Left renal pelvis (tissue), 4 donors: ENCODE measurements around the gene SLC35E4. TPM values are rescaled to one million over a fixed set of nuclear protein-coding genes. Genes with fewer than 3 reads are reported as not detected.
"Not testable (repeated sequence)": the region's sequence is repeated elsewhere in the genome, so short reads cannot be mapped to it uniquely, and the experiment has no call there.

Source experiments
- DNase-seq, 4 donors: peaks; one replicate each; pipeline ENCODE4 v3.0.0-alpha.2; 2013; ENCODE audit warnings: low read depth in 4 of 4, low spot score in 3 of 4
- polyA plus RNA-seq, 4 donors: library from polyadenylated mRNA; unstranded; fragments of 120-200 nt; gene quantifications; one replicate each; pipeline ENCODE4 v1.2.1, GENCODE V29; 2013; ENCODE audit not compliant: insufficient read length in 4 of 4

The SLC35E4 gene
- polyA plus RNA-seq, 4 donors = 1.3 to 2.1 (median 1.5) TPM

DNA sequence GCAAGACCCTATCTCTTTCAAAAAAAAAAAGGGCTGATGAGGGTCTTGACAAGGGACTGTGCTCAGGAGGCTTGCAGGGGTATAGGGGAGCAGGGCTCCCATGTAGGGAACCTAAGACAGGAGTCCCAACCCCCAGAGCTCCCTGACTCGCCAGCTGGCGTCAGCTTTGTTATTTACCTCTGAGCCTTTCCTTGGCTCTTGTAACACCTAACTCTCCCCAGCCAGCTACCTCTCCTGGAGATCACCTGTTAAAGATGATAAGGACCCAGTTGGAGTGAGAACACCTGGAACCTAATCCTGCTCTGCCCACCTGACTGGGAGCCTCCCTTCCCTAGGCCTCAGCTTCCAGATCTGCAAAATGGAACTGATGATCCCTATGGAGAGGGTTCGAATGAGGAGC, 13.2 kb downstream of the SLC35E4 start:
- no peak for DNase-seq

DNA sequence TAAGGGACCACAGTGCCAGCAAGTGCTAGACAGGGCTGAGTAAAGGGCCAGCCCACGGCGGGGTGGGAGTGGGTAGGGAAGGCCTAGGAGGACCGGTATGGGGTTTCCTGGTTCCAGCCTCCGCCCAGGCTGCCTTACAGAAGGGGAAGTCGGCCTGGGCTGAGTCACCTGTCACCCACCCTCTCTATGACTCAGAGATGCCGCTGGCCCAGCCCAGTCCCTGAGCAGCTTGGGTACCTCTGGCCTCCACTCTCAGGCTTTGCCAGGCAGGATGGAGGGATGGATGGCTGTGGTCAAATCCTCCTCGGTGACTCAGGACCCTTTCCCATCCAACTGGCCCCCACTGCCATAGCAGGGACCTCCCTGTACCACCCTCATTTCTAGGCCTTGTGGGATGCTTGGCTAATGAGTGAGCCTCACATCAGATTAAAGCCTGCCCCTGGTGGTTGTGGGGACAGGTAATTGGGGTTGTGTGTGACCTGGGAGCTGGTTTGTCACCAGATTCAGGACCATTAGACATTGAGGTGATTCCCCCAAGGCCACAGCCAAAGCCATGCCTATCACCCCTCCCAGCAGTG, 13.9 kb downstream of the SLC35E4 start:
- DNase-seq = no peak

DNA sequence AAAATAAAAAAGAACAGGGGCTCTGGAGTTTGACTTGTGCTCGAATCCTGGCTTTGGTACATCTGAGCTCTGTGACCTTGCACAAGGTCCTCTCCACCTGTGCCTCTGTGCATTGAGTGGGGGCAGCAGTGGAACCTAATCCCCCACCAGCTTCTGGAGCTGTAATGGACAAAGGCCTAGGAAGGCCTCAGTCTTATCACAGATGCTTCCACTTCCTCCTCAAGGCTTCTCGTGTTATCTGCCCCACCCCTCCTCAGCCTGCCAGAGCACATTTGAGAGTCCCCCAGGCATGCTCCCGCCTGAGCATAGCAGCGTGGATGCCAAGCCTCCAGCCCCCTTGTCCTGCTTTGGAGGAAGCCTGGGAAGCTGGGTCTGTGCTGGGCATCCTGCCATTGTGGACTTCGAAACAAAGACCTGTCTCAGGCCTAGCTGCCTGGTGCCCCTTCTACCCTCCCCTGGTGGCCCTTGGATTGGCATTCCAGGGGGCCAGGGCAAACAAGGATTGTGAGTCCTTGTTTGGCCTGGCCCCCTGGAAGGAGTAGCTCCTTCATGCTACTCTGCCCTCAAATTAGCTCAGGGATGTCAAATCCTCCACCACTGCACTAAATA, 15.0 kb downstream of the SLC35E4 start:
- no peak for DNase-seq

DNA sequence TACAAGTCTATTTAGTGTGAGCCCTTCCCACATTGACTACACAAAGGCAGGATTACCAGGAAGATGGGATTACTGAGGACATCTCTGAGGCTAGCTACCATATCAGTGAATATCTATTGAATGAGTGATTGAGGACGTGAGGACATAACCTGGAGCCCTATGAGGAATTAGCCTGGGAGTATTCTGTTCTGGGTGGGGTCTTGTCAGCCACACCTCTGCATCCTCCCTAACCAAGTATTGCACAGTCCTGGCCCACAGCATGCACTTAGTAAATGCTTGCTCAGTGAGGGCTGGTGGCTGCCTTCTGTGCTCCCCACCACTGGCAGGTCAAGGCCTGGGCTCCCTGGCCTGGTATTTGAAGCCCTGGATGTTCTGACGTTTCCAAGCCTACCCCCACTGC, 17.3 kb downstream of the SLC35E4 start:
- DNase-seq = no peak

DNA sequence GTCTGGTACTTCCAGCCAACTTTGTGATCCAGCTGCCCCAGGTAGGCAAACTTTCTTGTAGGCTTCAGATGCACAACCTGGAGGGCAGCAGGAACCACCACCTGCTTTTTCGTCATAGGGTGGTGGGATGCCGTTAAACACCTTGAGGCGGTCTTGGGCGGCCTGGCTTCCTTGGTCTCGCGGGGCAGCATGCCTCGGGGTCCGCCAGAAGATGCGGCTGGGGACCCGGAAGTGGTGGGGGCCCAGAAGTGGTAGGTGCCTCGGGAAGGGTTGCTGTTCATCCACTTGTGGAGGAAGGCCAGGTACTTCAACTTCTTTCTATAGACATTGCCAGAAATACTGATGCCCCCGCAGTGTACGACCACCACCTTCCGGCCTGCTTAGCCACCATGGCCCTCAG, 18.8 kb downstream of the SLC35E4 start:
- no peak for DNase-seq

DNA sequence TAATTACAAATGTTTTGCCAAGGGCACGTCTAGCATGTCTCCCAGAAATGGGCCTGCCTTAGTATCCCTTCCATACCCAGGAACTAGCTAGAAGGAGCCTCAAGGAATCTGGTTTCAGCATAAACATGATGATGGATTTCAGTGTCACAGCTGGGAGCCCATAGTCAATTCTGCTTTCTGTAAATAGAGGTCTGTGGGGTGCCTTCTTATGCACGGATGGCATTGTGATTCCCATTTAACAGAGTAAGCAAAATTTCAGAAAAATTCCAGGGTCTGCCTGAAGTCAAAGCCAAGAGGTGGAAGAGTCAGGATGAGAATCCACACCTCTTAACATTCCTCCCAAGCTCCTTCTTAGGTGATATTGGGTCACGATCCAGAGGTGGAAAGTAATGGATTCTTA, 20.0 kb downstream of the SLC35E4 start:
- no peak for DNase-seq

DNA sequence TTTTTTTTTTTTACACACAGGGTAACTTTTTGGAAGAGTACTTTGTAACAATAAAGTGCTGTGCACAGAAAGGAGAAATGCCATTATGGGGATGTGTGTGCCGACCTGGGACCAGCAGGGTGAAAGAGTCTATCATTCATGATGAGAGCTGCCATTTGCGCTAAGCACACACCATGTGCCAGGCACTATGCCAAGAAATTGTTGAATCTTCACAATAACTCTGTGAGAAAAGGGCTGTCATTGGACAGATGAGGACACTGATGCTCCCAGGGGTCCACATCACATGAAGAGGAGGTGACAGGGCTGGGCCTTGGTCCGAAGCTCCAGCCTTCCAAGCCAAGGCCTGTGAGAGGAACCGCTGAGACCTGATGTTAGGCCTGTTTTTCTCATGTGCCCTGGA, 26.5 kb downstream of the SLC35E4 start:
- DNase-seq = no peak

DNA sequence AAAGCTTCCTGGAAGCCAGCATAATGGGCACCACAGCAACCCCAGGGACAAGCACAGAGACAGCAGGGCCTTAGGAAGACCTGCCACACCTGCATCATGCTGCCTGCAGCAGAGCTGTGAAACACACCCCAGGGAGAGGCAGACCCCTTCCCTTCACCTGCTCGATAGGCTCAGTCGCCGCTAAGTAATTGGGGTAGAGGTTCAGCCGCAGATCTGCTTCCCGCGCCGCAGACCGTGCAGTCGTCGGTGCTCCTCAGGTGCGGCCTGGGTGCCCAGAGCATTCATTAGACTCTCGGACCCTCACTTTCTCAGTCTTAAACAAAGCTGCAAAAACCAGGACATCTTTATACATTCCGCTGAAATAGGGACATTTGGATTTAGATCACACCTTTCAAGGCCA, 29.2 kb downstream of the SLC35E4 start:
- DNase-seq = no peak

DNA sequence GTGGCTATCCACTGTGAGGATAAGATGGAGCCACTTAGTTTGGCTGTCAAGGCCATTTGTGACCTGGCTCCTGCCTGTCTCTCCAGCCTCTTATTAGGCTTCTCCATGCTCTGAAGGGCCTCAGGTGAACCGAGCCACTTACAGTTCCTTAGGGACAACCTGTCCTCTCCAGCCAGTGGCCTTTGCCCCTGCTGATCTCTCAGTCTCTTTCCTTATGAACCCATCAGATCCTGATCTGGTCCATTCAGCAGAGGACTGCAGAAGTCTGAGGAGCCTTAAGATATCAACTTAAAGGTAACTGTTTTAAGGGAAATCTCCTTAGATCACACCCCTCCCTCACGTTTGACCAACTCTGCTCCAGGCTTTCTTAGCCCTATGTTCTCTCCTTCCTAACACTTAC, 29.7 kb downstream of the SLC35E4 start:
- DNase-seq = no peak

DNA sequence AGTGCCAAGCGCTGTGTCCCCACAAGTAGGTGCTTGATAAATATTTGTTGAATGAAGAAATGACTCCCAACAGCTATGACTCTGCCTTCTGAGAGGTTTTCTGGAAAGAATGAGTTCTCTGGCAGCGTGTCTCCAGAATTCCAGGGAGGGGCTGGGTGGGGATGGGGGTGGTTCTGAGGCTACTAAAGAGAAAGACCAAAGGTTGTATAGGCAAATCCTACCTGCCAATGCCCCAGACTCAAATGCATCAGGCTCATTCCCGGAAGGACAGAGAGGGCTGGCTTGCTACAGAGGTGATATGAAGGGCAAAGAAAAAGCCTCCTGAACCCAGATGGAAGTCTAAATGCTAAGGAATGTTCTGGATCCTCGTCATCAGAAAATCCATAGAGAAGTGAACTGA, 30.2 kb downstream of the SLC35E4 start:
- DNase-seq = no peak

DNA sequence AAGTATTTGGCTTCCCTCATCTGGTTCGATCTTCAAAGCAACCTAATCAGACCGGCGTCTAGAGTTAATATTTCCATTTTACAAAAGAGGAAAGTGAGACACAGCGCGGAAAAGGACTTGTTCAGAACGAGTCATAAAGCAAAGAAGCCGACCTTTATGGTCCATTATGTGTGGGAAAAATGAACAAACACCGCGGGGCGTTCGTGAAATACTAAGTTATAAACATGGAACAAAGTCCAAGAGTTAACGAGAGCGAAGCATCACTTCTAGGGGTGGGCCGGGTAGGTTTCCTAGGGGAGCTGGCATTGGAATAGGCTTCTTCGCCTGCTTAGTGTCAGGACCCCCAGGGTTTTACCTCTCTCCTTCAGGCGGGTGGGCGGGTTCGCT, 31.5 kb downstream of the SLC35E4 start:
- DNase-seq = no peak

DNA sequence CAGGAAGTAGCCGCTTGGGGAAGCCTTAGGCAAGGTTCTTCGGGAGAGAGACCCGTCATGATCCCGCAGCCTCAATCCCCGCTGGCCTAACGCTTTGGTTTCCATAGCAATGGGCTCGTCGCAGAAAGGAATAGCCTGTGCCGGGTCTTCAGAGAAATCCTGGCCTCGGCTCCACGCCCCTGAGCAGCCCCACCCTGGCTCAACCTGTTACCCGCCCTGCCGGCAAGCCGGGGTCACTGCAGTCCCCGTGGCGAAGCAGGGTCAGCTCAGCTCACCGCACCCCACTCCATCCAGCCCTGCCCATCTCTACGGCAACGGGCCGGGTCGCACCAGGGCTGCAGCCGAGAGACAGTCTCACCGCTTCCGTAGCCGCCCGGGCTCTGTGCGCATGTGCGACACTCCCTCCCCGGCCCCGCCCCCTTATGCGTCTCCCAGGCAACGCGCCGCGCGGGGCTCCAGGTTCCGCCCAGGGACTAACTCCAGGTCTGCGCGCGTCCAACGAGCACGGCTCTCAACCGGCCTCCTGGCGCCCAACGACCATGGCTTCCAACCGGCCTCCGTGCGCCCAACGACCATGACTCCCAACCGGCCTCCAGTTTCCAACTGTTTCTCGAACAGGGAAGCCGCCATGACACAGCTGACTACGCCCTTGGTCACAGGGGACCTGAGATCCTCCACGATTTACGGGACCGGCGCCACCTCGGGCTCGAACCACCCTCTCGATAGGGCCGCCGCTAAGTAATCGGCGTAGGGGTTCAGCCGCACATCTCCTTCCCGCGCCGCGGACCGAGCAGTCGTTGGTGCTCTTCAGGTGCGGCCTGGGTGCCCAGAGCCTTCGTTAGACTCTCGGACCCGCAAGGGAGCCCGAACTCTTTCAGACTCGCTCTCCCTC, 32.2 kb downstream of the SLC35E4 start, which contains the start of gene DUSP18:
Gene DUSP18, minus strand, starts transcription at position 382 of the 892 bp plus-strand sequence. CDS start 3,872 bp downstream, outside the sequence.
- DNase-seq = peak; percentile 68 to 80 (median 78)

DNA sequence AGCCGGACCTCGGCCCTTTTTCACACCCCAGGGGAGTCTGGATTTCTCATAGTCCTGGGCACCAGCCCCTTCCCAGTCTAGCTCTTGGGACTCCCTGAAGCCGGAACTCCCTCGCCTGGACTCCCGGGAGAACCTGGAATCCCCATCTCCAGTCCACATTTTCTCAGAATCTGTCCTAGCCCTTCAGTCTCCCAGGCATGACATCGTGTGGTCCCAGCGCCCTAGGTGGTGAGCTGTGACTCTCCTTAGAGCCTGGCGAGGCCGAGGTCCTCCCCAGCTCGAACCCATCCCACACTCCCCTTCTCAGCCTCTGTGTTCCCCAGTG, 32.8 kb downstream of the SLC35E4 start:
- DNase-seq = no peak

DNA sequence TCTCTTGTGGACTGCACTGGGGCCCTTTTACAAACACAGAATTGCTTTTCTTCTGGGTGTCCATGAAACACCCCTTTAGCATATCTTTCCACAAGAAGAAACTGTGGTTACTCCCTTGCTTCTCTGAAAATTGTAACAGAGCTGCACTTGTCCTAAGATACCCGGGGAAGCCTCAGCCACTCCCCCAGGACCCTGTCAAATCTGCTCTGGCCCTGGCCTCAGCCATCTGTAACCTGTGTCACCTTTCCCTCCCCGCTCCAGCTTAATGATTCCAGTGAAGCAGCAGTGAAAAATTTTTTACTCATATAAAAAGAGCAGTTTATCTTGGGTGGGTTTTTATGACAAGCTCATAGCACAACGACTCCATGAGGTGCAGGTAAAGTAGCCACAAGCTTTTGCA, 35.5 kb downstream of the SLC35E4 start:
- DNase-seq = no peak

DNA sequence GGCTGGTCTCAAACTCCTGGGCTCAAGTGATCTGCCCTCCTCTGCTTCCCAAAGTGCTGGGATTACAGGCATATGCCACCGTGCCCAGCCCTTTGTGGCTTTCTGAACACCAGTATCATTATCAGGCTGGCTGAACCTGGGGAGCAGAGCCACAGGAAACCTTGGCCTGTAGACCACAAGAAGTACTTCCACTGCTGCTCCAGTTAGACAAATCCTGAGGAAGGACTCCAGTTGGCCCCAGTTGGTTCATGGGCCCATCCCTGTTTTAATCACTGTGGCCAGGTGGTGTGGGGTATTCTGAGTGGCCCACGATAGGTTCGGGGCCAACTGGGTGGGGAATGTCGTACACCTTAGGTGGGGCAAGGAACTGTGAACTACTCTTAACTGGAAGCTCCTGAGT, 37.6 kb downstream of the SLC35E4 start:
- no peak for DNase-seq

DNA sequence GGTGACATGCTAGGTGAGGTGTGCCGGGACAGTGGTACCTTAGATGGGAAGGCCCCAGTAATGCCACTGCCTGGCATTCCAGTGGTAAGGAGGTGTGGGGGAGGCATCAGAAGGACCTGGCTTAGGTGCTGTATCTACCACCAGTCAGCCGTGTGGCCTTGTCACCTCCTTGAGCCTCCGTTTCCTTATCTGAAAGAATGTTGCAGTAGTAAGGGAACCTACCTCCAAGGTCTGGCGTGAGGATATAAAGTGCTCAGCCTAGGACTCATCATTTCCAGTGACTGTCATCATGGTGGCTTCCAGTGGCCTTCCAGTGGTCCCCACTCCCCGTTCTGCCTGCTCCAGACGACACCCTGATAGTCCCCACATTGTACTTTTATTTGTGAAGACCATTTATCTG, 38.9 kb downstream of the SLC35E4 start:
- DNase-seq = no peak

DNA sequence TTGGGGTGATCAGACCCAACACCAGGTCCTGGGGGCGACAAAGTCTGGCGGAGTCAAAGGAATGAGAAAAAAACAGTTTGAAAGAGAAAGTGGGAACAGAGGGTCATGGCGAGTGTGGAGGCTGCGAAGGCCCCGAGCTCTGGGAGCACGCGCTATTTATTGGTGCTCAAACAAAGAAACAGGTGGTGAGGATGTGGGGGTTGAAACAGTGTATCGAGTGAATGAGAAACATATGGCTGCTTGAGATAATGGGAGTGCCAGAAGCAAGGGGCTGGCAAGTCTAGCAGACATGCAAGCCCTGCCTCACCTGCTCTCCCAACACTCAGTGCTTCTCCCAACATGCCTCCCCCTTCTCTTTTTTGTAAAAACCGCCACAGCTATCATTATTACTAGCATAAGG, 39.9 kb downstream of the SLC35E4 start:
- no peak for DNase-seq

DNA sequence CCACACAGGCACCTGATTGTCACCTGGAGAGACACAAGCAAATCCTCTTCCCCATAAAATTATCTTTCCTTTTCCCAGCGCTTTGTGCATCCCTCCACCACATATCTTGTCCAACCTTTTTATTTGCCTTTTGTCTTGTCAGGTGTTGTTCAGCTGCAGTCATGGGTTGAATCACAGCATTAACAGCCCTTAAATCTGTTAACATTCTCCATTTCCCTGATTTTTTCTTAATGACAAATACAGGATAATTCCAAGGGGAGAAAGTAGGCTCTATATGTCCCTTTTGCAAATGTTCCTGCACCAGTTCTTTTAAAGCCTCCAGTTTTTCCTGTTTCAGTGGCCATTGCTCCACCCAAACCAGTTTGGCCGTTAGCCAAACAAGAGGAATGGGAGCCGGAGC, 41.0 kb downstream of the SLC35E4 start:
- not testable (repeated sequence) for DNase-seq

DNA sequence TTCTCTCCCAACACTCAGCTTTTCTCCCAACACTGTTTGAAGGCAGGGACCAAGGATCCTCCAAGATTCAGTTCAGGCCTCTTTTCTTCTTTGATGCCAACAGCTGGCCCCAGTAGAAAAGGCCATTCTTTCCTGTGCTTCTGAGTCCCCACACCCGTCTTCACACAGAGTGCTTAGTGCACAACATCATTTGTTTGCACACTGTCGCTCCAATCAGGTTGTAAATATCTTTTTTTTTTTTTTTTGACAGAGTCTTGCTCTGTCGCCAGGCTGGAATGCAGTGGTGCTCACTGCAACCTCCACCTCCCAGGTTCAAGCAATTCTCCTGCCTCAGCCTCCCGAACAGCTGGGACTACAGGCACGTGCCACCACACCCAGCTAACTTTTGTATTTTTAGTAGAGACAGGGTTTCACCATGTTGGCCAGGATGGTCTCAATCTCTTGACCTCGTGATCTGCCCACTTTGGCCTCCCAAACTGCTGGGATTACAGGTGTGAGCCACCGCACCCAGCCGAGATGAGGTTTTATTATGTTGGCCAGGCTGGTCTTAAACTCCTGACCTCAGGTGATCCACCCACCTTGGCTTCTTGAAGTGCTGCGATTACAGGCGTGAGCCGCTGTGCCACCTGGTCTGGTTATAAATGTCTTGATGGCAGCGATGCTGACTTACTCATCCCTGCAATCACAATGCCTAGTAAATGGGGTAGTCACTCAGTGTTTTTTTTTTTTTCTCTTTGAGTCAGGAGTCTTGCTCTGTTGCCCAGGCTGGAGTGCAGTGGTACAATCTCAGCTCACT, 44.5 kb downstream of the SLC35E4 start:
- not testable (repeated sequence) for DNase-seq

DNA sequence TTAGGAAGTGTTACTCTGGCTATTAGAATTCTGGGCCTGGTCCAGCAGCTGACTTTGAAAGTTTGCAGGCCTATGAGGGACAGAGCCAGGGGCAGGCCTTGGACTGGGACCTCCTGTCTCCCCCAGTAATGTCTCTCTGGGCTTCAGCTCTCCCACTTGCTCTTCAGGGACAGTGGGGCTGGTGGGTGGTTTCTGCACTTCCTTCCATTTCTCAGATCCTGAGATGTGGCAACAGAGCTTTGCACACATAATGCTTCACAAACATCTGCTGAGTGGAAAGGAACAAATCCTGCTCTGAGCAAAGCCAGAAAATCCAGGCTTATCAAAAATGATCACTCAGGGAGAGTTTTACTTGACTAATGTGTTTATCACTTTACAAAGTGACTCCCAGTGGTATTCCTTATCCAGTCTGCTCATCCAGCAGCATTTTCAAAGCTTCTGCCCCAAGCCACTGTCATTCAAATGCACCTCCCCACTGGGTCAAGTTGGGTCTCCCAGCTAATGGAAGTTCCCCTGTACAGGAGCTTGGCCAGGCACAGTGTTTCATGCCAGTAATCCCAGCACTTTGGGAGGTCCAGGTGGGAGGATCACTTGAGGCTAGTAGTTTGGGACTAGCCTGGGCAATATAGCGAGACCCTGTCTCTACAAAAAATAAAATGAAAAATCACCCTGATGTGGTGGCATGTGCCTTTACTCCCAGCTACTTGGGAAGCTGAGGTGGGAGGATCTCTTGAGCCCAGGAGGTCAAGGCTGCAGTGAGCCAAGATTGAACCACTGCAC, 45.6 kb downstream of the SLC35E4 start:
- no peak for DNase-seq
